Skeletal muscle cell (primary cell): ENCODE data around the gene TXNDC11.

Source experiments
- DNase-seq: peaks from one replicate; pipeline ENCODE4 v3.0.0-alpha.2; 2010; ENCODE audit warnings: low read depth
- H3K4me3 ChIP-seq: 2 replicates; pipeline ENCODE4 v1.5.1; 2011; ENCODE audit warnings: low read depth, mild to moderate bottlenecking, control low read depth, low read length, moderate library complexity

The TXNDC11 gene

DNA sequence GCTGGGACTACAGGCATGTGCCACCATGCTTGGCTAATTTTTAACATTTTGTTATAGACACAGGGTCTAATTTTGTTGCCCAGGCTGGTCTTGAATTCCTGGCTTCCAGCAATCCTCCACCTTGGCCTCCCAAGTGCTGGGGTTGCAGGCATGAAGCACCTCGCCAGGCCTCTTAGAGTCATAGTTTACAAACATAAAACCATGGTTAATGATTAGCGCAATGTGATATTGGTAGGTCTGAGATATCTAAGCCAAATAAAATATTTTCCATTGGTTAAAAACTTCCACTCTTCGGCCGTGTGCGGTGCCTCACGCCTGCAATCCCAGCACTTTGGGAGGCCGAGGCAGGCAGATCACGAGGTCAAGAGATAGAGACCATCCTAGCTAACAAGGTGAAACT lies 16.6 kb downstream of the TXNDC11 start:
- DNase-seq, result no peak
- no peak overlapping the region for H3K4me3 ChIP-seq

- H3K4me3 ChIP-seq, result no peak overlapping the region
- no peak for DNase-seq
Measured at GRCh38 chr16:11725457-11725856, 17.2 kb downstream of the TXNDC11 start.

GRCh38 chr16:11722468-11722808 lies 20.2 kb downstream of the TXNDC11 start:
- no peak overlapping the region for H3K4me3 ChIP-seq
- DNase-seq, result no peak

DNA sequence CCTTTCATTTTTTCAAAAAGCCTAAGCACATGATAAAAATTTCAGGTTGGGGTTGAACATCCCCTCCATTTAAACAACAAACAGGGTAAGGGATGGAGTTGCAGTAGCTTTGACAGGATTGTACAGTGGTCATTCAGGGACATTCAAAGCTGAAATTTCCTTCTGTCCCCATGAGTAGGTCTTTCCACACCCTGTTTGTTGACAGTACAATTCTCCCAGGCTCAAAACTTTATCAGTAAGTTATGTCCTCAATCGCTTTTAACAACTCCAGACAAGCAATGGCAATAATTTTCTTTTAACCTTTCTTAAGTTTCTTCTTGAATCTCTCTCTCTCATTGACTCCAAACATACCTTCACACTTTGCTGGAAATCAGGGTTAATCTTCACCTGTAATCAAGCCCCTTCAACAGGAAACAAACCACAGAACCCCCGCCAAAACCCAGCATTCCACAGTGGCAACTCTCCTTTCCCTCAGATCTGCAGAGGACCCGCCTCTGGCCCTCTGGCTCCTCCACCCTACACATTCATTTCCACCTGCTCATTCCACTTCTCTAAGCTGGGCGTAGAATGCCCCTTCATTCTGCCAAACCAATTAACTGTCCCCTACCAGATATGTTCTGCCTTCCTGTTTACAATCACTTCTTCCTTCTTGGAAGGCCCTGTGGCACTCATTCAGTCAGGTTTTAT lies 20.7 kb downstream of the TXNDC11 start:
- DNase-seq, result no peak

DNA sequence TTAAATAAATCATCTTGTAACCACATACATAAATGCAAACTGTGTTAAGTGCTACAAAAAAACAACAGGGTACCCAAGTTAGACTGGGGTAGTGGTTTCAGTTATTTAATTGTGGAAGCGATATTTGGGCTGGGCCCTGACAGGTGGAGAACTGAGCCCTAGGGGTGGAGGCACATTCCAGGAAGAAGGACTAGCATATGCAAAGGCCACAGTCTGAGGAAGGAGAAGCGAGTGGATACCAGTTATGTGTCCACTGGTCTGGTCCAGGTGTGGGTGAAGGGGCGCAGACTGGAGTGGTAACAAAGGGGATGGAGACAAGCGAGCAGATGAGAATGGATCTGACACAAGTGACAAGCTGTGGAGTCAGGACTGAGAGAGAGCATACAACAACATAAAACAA lies 22.9 kb downstream of the TXNDC11 start:
- no peak for DNase-seq

More for the DNA sequence above, 20.7 kb downstream of the TXNDC11 start:
- H3K4me3 ChIP-seq, result no peak overlapping the region

GRCh38 chr16:11719171-11719570 lies 23.5 kb downstream of the TXNDC11 start:
- no peak for DNase-seq

More for the DNA sequence above, 22.9 kb downstream of the TXNDC11 start:
- no peak overlapping the region for H3K4me3 ChIP-seq

GRCh38 chr16:11717811-11718210 lies 24.8 kb downstream of the TXNDC11 start:
- H3K4me3 ChIP-seq, result no peak overlapping the region
- DNase-seq, result no peak

More at GRCh38 chr16:11719171-11719570, 23.5 kb downstream of the TXNDC11 start:
- no peak overlapping the region for H3K4me3 ChIP-seq

- no peak for DNase-seq
Measured at GRCh38 chr16:11716336-11716735, 26.3 kb downstream of the TXNDC11 start.

DNA sequence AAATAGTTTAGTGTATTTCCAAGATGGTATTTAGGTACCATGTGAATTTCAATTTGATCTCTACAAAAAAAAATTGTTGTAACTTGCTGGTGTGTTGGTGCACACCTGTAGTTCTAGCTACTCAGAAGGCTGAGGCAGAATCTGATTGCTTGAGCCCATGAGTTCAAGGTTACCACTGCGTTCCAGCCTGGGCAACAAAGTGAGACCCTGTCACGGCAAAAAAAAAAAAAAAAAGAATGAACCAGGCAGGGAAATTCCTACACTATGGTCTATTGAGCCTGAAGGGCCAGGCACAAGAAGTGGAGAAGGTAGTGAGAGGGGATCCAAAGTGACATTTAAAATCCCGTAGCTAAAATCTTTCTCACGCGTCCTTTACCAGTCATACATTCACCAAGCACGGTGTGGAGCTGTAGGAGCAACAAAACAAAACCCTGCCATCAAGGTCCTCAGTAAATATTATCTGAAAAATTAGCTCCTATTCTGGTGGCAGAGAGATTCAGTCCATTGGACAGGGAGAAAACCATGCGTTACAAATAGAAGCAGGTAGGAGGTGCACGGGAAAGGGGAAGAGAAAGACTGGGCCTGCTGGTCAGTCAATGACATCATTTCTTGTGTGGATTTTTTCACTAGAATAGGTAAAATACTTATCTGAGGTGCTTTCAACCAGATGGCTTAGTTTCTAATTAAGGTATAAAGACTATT lies 27.3 kb downstream of the TXNDC11 start:
- DNase-seq, result no peak
- H3K4me3 ChIP-seq, result no peak overlapping the region

More at GRCh38 chr16:11716336-11716735, 26.3 kb downstream of the TXNDC11 start:
- no peak overlapping the region for H3K4me3 ChIP-seq

GRCh38 chr16:11712122-11712521 lies 30.5 kb downstream of the TXNDC11 start:
- H3K4me3 ChIP-seq, result no peak overlapping the region
- DNase-seq, result no peak

GRCh38 chr16:11711662-11712061 lies 31.0 kb downstream of the TXNDC11 start:
- H3K4me3 ChIP-seq, result no peak overlapping the region
- no peak for DNase-seq

- no peak overlapping the region for H3K4me3 ChIP-seq
- no peak for DNase-seq
Measured at GRCh38 chr16:11708421-11708820, 34.2 kb downstream of the TXNDC11 start.

DNA sequence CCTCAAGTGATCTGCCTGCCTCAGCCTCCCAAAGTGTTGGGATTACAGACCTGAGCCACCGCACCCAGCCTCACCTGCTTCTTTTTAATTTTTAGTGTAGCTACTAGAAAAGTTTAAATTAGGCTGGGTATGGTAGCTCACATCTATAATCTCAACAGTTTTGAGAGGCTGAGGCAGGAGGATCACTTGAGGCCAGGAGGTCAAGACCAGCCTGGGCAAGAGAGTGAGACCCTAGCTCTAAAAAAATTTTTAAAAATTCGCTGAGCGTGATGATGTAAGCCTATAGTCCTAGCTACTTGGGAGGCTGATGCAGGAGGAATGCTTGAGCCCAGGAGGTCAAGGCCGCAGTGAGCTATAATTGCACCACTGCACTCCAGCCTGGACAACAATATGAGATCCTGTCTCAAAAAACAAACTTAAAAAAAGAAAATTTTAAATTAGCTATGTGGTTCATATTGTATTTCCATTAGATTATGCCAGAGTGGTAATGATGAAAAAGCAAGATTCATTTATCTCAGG lies 34.9 kb downstream of the TXNDC11 start:
- no peak overlapping the region for H3K4me3 ChIP-seq
- DNase-seq, result no peak

GRCh38 chr16:11706180-11706742 lies 36.4 kb downstream of the TXNDC11 start:
- DNase-seq, result no peak
- no peak overlapping the region for H3K4me3 ChIP-seq

DNA sequence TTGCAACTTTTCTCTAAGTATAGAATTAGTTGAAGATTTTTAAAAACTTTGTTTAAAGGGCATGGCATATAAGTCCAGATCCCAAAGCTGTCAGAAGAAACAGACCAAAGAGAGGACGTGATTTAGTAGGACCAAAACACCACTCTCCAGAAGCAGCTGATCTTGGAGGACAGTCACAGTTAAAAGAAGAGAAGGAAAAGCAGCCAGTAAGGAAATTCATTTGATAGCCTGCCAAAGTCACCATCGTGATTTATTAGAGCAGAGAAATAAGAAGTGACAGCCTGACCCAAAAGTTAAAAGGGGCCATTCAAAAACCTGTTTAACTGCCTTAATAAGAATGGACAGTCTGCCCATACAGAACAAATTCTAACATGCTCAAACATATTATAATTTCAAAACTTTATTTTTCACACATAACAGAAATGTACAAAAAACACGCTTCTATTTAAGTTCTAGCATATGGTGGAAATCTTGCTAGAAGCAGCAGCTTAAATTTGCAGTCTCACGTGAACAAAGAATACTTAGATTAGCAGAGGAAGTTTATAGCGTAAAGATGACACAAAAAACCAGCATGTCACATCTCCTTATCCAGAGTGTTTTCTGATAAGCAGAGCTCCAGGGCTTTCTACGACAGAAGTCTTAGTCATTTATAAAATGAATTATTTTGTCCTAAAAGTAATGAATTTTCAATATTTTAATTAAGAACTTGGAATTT lies 37.2 kb downstream of the TXNDC11 start:
- no peak overlapping the region for H3K4me3 ChIP-seq
- DNase-seq, result no peak

DNA sequence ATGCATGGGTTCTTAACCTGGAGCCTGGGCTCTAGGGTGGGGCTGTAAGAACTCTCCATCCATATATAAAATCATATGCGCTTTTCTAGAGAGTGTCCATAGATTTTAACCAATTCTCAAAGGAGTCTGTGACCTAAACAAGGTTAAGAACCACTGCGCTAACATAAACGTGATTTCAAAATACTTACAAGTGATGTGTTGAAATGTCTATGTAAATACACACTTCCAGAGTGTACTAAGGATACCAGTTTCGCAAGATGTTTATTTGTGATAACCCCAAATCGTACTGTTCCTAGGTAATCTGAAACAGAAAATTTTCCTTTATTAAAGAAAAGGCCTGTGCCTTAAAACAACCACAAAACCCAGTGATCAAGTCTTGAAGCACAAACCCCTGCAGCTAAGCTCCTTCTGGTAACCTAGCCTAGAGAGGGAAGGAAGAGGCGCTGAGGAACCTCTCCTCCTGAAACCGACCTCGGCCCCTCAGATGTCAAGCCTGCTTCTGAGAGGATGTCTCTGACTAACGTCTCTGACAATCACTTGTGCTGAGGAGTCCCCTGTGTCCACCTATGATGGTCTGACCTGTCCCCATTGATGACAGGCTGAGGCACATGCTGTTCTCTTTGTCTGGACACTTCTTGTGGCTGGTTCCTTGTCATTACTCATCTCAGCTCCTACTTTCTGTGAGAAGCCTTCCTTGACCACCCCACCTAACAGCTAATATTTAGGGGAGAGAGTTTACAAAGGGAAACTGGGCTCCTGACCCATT lies 42.2 kb downstream of the TXNDC11 start:
- DNase-seq, result no peak
- no peak overlapping the region for H3K4me3 ChIP-seq

GRCh38 chr16:11699234-11699894 lies 43.3 kb downstream of the TXNDC11 start:
- H3K4me3 ChIP-seq, result no peak overlapping the region

DNA sequence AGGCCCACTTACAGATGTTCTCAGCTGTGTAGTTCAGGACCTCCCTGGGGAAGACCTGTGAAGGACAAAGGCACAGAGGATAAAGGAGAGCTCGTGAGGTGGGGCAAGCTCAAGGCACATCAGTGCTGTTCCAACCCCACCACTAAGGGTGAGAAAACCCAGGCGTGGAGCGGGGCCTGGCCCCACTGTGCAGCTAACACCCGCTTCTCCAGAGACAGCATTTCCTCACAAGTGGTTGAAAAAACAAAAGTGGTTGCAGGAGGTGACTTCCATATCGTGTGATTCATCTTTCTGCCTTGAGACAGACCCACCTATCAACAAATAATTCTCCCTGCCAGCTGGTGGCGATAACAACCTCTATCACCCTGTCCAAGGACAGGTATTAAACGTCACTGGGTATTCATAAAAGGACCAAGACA lies 44.4 kb downstream of the TXNDC11 start:
- H3K4me3 ChIP-seq, result no peak overlapping the region
- no peak for DNase-seq

More at GRCh38 chr16:11699234-11699894, 43.3 kb downstream of the TXNDC11 start:
- DNase-seq, result no peak

DNA sequence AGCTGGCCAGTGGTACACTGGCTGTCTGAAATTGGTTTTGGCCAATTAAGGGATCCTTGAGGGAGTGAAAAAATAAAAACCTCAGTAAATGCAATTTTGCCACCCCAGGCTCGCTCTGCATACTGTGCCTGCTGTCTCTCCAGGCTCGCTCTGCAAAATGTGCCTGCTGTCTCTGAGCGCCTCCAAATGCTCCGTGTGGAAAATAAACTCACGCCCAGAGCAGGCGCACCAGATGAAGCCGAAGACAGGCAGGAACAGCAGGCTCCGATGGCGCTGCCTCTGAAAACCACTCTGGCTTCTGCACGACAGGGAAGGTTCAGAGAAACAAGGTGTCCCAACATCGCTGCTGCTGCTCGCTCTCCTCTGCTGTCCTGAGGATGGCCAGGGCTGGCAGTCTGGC lies 45.3 kb downstream of the TXNDC11 start:
- no peak overlapping the region for H3K4me3 ChIP-seq
- DNase-seq, result no peak
